HepG2 (cell line): ENCODE measurements around the gene SLC25A44. TPM values are rescaled to one million over a fixed set of nuclear protein-coding genes. Genes with fewer than 3 reads are reported as not detected.

Source experiments
- CHCHD3 ChIP-seq: sonication (generic); formaldehyde crosslinking; IDR thresholded peaks from 2 replicates; pipeline ENCODE4 v1.8.0; 2022; ENCODE audit warnings: mild to moderate bottlenecking, missing genetic modification reagents, moderate library complexity
- ELF3 ChIP-seq: IDR thresholded peaks from 2 replicates; pipeline ENCODE4 v1.6.1; 2016; ENCODE audit warnings: missing genetic modification reagents, missing compliant biosample characterization
- GABPB1 ChIP-seq: IDR thresholded peaks from 2 replicates; pipeline ENCODE4 v1.6.1; 2016; ENCODE audit warnings: mild to moderate bottlenecking, missing genetic modification reagents, moderate library complexity, missing compliant biosample characterization
- GMEB1 ChIP-seq: sonication (generic); formaldehyde crosslinking; IDR thresholded peaks from 2 replicates; pipeline ENCODE4 v1.5.1; 2020; ENCODE audit warnings: missing genetic modification reagents, mild to moderate bottlenecking, borderline replicate concordance
- HDAC2 ChIP-seq: sonication (generic); formaldehyde crosslinking; IDR thresholded peaks from 2 replicates; pipeline ENCODE4 v1.4.0; 2020; ENCODE audit warnings: missing genetic modification reagents
- KLF15 ChIP-seq: sonication (generic); formaldehyde crosslinking; IDR thresholded peaks from 2 replicates; pipeline ENCODE4 v1.8.1; 2023; ENCODE audit warnings: borderline replicate concordance, mild to moderate bottlenecking, inconsistent platforms, missing genetic modification reagents, mixed read lengths
- KMT2B ChIP-seq: IDR thresholded peaks from 2 replicates; pipeline ENCODE4 v1.6.1; 2016; ENCODE audit warnings: missing genetic modification reagents, missing compliant biosample characterization
- MAZ ChIP-seq, 2 experiments: sonication (generic) in 1 of 2; formaldehyde crosslinking in 1 of 2; IDR thresholded peaks; 2 replicates each; pipeline versions ENCODE4 v1.5.0 to v1.6.1; 2012 to 2020; ENCODE audit warnings: low read depth in 2 of 2, mild to moderate bottlenecking in 2 of 2, borderline replicate concordance in 1 of 2, improper control_type of control experiment in 1 of 2, low read length in 1 of 2, missing genetic modification reagents in 1 of 2, moderate library complexity in 1 of 2
- NFAT5 ChIP-seq: sonication (generic); formaldehyde crosslinking; IDR thresholded peaks from 2 replicates; pipeline ENCODE4 v1.4.0; 2020; ENCODE audit warnings: missing genetic modification reagents
- PHF21A ChIP-seq: sonication (generic); formaldehyde crosslinking; IDR thresholded peaks from 2 replicates; pipeline ENCODE4 v1.5.0; 2020; ENCODE audit warnings: mild to moderate bottlenecking, missing genetic modification reagents
- SALL1 ChIP-seq: sonication (generic); formaldehyde crosslinking; IDR thresholded peaks from 2 replicates; pipeline ENCODE4 v1.8.0; 2022; ENCODE audit warnings: mild to moderate bottlenecking, missing genetic modification reagents
- SP1 ChIP-seq, 2 experiments: fragments of 450-650 bp in 1 of 2; sonication (generic) in 1 of 2; formaldehyde crosslinking in 1 of 2; IDR thresholded peaks; 2 replicates each; pipeline versions ENCODE4 v1.4.0 to v1.6.1; 2016 to 2020; ENCODE audit warnings: missing genetic modification reagents in 1 of 2
- SP2 ChIP-seq: sonication (generic); formaldehyde crosslinking; IDR thresholded peaks from 2 replicates; pipeline ENCODE4 v1.5.1; 2020; ENCODE audit warnings: mild to moderate bottlenecking, missing genetic modification reagents
- TAF15 ChIP-seq: fragments of 200-400 bp; formaldehyde crosslinking; IDR thresholded peaks from one replicate; pipeline ENCODE4 v1.6.1; 2018; ENCODE audit warnings: mild to moderate bottlenecking, low read depth, low read length; ENCODE audit not compliant: poor library complexity, severe bottlenecking
- ZNF503 ChIP-seq: sonication (generic); formaldehyde crosslinking; IDR thresholded peaks from 2 replicates; pipeline ENCODE4 v1.4.0; 2020; ENCODE audit warnings: missing genetic modification reagents
- ZNF891 ChIP-seq: sonication (generic); formaldehyde crosslinking; IDR thresholded peaks from 2 replicates; pipeline ENCODE4 v1.5.0; 2020; ENCODE audit warnings: mild to moderate bottlenecking, missing genetic modification reagents
- ZSCAN21 ChIP-seq: sonication (generic); formaldehyde crosslinking; IDR thresholded peaks from 2 replicates; pipeline ENCODE4 v1.8.0; 2022; ENCODE audit warnings: mild to moderate bottlenecking, missing genetic modification reagents, moderate library complexity, borderline replicate concordance
- polyA plus RNA-seq, 8 experiments: library from polyadenylated mRNA; depleted of rRNA in 3 of 8; stranded (reverse) in 7 of 8; unstranded in 1 of 8; fragments of >200 nt; fragmentation: Illumina TruSeq in 4 of 8; extraction: Trizol in 4 of 8; gene quantifications; 2 replicates each; pipeline versions ENCODE4 v1.2.1 to v1.2.3, GENCODE V29; 2011 to 2016; ENCODE audit warnings: low read depth in 4 of 8, missing spikeins in 1 of 8, mixed read lengths in 1 of 8; ENCODE audit not compliant: insufficient read depth in 1 of 8
- total RNA-seq, 5 experiments: library from RNA; depleted of rRNA; stranded (reverse); fragments of >200 nt; fragmentation: Illumina TruSeq; extraction: Trizol; gene quantifications; 2 replicates each; pipeline ENCODE4 v1.2.3, GENCODE V29; 2016; ENCODE audit warnings: low read depth in 1 of 5
- TF ChIP-seq, protein P1 (sequence below): IDR thresholded peaks from 2 replicates; pipeline ENCODE4 v1.6.1; 2016

SLC25A44 gene
- total and polyA plus RNA-seq, 2 of the 13 experiments (the other 11 are each of a cell fraction or from before 2014, with no cell fraction given): 10.7 to 13.4 TPM

- TF ChIP-seq ZNF503 (CRISPR knock-in tag) (peak; percentile 17; the same call in 1 of the 2 replicates), NFAT5 (CRISPR knock-in tag) (no peak), KMT2B (CRISPR knock-in tag) (peak; percentile 43), MAZ (IDR thresholded peaks at IDR 0.05; ENCODE audit: borderline replicate concordance, low read depth, low read length) (peak; percentile 50; the same call in 1 of the 2 replicates), MAZ (CRISPR knock-in tag; IDR thresholded peaks at IDR 0.05; ENCODE audit: low read depth) (no peak), ZSCAN21 (0 out of 2 replicates have a peak, but pooled peaks have one; percentile 30), KLF15 (CRISPR knock-in tag) (no peak; the same call in 1 of the 2 replicates), ZNF891 (peak; percentile 30; the same call in 1 of the 2 replicates), SP2 (CRISPR knock-in tag) (peak; percentile 81), PHF21A (CRISPR knock-in tag) (peak; percentile 64; the same call in 1 of the 2 replicates), GABPB1 (CRISPR knock-in tag) (peak; percentile 96), SALL1 (CRISPR knock-in tag) (peak; percentile 53; the same call in 1 of the 2 replicates), CHCHD3 (no peak), SP1 (IDR thresholded peaks at IDR 0.05) (no peak), SP1 (CRISPR knock-in tag; IDR thresholded peaks at IDR 0.05) (peak; percentile 98), TAF15 (no peak), HDAC2 (CRISPR knock-in tag) (peak; percentile 49), ELF3 (CRISPR knock-in tag) (peak; percentile 54), GMEB1 (CRISPR knock-in tag) (peak; percentile 55; the same call in 1 of the 2 replicates)
- TF ChIP-seq, protein P1, sequence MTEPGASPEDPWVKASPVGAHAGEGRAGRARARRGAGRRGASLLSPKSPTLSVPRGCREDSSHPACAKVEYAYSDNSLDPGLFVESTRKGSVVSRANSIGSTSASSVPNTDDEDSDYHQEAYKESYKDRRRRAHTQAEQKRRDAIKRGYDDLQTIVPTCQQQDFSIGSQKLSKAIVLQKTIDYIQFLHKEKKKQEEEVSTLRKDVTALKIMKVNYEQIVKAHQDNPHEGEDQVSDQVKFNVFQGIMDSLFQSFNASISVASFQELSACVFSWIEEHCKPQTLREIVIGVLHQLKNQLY (CRISPR knock-in tag): peak; percentile 39; the same call in 1 of the 2 replicates
Measured at GRCh38 chr1:156193488-156194299, at the start of gene SLC25A44 (continued).
